HG03571 (cell line): ENCODE data around the gene HPS4.
"Not testable (repeated sequence)": the region's sequence is repeated elsewhere in the genome, so short reads cannot be mapped to it uniquely, and the experiment has no call there.

ENCODE experiments used
- ATAC-seq: cut with Tn5 transposase; IDR thresholded peaks from one replicate; pipeline ENCODE4 v1.9.1; 2021; ENCODE audit not compliant: unreplicated experiment

The HPS4 gene

DNA sequence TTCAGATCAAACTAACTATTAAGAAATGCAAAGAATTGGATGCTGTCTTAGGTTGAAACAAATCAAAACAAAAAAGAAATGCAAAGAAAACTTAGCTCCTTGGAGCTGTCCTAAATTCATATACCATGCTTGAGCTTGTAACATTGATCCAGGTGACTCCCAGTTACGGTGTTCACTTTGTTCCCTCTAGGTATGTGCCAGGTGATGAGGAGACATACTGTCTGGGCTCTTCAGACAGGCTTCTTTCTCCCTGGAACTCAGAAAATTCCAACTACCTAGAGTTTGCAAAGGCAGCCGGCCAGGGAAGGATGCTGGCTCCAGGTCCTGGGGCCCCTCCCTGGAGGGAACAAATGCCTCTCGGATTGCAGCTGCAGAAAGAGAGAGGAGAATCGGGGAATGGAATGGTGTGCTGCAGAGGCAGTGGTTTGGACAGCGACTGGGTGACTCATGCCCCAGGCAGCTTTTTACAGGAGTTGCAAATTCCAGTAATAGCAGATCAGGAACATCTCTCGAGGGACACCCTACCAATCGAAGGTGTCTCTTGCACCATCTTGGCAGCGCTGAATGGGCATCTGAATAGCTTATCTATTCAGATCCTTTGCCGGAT lies 66.8 kb downstream of the HPS4 start:
- ATAC-seq, result no peak

DNA sequence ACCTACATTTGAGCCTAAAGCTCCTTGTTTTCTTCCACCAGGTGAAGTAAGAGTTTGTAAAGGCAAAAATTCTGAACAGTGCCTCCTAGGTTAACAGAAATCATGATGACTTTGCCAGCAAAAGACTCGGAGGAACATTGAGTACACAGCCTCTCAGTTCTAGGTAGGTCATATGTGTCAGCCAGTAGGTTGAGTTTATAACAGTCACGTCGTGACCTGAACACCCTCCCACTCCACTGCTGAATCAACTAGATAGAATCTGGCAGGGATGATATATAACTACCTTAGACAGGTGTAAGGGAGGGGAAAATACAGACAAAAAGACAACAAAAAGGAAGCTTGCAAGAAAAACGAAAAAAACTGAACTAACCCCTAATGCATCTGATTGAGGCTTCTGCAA lies 67.3 kb downstream of the HPS4 start:
- no peak for ATAC-seq

DNA sequence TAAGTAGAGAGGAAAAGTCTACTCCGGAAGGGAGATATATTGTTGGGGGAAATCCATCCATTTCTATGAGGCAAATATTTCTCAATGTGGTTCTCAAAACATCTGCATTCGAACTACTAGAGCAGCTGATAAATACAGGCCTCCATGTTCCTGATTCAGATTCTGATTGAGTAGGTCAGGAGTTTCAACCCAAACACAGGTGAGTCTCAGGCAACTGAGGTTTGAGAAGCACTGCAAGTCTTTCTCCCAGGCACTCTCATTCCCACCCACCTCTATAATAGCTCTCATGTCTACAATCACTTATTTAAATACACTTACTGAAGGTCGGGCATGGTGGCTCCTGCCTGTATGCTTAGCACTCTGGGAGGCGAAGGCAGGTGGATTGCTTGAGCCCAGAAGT lies 69.2 kb downstream of the HPS4 start:
- no peak for ATAC-seq

DNA sequence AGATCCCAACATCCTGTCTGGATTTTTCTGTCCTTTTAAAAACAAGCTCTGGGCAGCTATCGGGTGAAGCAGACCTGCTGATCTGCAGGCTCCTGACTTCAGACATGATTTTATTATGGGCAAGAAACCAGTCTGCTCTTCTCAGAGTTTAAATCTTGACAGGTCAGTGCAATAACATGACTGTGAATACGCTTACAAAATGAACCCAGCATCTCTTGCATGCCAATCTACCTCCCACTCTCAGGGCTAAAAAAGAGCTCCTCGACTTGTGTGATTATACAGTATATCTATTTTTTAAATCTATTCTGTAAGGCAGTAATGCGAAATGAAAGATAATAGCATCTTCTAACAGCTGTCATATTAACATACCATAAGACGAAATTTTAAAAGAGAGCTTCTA lies 73.2 kb downstream of the HPS4 start:
- ATAC-seq, result no peak

DNA sequence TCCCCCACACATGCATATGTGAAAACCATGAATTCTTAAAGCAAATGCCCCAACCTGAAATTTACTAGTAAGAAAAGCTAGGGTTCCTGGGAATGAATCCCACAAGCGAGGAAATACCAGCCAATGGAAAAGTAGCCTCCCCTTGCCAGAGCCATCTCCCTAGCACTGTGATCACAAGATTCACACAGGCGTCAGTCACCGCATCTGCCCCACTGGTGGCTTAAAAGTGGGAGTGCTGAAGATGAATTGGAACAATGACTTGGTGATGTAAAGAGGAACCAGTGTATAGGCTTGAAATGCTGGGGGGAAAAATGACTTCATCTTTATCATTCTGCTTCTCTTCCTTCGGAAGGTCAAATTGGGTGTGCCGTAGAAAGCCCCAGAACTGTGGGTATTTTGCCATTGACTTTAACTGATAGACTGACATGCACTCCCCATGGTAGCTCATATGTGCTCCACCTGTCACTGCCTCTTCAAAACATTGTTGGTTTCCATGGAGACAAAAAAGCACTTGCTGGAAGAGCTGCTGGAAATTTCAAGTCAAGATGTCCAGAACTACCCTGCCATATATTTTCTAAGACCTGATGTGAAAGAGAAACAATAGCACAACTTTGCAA lies 73.8 kb downstream of the HPS4 start:
- ATAC-seq, result no peak

DNA sequence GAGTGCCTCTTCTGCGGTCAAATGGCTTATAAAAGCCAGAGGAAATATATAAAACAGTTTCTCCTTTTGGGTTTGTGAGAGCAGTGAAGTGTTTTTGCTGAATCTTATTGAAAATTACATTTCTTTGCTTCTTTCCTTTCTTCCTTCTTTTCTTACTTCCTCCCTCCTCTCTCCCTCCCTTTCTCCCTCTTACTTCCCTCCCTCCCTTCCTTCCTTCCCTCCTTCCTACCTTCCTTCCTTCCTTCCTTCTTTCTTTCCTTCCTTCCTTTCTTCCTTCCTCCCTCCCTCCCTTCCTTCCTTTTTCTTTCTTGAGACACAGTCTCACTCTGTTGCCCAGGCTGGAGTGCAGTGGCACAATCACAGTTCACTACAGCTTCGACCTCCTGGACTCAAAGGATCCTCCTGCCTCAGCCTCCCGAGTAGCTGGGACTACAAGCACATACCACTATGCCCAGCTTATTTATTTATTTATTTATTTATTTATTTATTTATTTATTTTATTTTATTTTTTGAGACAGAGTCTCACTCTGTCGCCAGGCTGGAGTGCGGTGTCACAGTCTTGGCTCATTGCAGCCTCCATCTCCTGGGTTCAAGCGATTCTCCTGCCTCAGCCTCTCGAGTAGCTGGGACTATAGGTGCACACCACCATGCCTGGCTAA lies 74.9 kb downstream of the HPS4 start:
- ATAC-seq, result not testable (repeated sequence)

DNA sequence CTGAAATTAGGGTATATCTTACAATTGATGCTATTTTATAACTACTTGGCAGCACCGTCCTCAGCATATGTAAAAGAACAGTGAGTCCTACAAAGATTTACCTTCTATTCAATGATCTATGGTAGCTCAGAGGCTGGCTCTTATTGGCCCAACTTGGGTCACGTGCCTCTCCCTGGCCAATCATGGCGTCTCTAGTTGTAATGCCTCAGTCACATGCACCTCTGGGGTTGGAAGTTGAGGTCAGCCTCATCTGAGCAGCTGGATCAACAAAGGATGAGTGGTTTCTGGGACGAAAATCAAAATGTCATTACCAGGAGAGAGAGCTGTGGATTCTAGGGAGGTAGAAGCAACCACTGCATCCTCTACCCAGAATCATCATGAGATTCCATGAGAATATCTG lies 77.5 kb downstream of the HPS4 start:
- no peak for ATAC-seq

DNA sequence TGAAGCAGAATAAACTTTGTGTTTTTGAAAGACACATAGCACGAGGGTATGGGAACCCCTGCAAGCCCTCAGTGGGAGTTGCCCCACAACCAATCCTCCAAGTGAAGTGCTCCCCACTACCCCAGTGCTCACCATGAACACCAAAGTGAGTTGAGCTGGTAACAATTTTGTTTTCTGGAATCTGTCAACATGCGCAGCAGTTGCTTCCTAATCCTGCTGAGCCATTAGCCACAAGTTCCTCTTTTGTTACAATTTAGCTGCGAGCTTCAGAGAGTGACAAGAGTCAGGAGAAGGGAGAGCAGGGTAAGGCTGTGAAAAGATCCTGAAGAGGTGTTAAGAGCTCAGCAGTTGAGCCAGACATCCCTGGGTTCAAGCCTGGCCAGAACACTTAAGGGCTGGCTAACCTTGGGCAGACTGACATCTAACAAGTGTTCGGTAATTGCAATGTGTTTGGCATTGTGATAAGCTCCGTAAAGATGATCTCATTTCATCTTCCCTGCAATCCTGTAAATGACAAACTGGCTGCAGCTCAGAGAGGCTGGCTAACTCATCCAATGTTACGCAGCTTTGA lies 78.6 kb downstream of the HPS4 start:
- ATAC-seq, result no peak

DNA sequence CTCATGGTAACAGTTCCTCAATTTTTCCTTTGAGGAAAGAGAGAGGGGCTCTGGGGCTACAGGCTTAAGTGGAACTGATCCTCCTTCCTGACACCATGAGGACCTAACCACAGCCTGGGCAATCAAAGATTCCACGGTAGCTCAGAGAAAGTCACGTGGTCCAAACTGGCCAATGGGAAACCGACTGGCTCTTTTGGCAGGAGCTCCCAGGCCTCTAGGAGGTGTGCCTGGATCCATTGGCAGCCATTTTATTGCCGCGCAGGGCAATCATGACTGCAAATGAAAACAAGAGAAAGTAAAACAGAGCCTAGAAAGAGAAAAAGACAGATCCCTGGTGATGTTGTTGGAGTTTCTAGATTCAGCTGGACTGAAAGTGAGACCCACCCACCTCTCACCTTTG lies 81.9 kb downstream of the HPS4 start:
- no peak for ATAC-seq
